Natural killer cell (primary cell): ENCODE data around the gene FADS6. TPM values are rescaled to one million over a fixed set of nuclear protein-coding genes. Genes with fewer than 3 reads are reported as not detected.

Experiments
- ATAC-seq, 3 donors: fragments of 150-1000 bp in 2 of 3; fragments of 200-7000 bp in 1 of 3; cut with Tn5 transposase; 1 replicate in 1 of 3; 2 replicates in 2 of 3; pipeline ENCODE4 v1.10.0; 2021; ENCODE audit warnings: mild to moderate bottlenecking in 2 of 3, moderate library complexity in 2 of 3
- DNase-seq, 2 donors: peaks; one replicate each; pipeline versions ENCODE4 v3.0.0 to v3.0.0-alpha.2; 2013 to 2021; ENCODE audit warnings: mixed read lengths in 1 of 2
- H3K27ac ChIP-seq: one replicate; pipeline ENCODE4 v1.5.1; 2013; ENCODE audit warnings: mild to moderate bottlenecking, low read length
- H3K27me3 ChIP-seq: one replicate; pipeline ENCODE4 v1.6.1; 2013; ENCODE audit warnings: low read length; ENCODE audit not compliant: control insufficient read depth, insufficient read depth
- H3K36me3 ChIP-seq: one replicate; pipeline ENCODE4 v1.6.1; 2013; ENCODE audit warnings: low read length; ENCODE audit not compliant: control insufficient read depth, insufficient read depth
- H3K4me1 ChIP-seq: one replicate; pipeline ENCODE4 v1.6.1; 2013; ENCODE audit warnings: low read length; ENCODE audit not compliant: control insufficient read depth, insufficient read depth
- H3K4me3 ChIP-seq: one replicate; pipeline ENCODE4 v1.5.1; 2013; ENCODE audit warnings: low read length
- H3K9me3 ChIP-seq: one replicate; pipeline ENCODE4 v1.6.1; 2013; ENCODE audit warnings: low read length; ENCODE audit not compliant: control insufficient read depth, insufficient read depth
- H3K27ac Mint-ChIP-seq, 2 donors: one replicate each; pipeline ENCODE4 v1.8.0; 2022; ENCODE audit warnings: mild to moderate bottlenecking in 2 of 2, mixed read lengths in 2 of 2, moderate library complexity in 1 of 2
- H3K27me3 Mint-ChIP-seq, 2 donors: one replicate each; pipeline ENCODE4 v1.8.0; 2022; ENCODE audit warnings: low read depth in 2 of 2, mixed read lengths in 2 of 2
- H3K36me3 Mint-ChIP-seq: one replicate; pipeline ENCODE4 v1.8.0; 2022; ENCODE audit warnings: mixed read lengths
- H3K4me1 Mint-ChIP-seq, 2 donors: one replicate each; pipeline ENCODE4 v1.8.0; 2022; ENCODE audit warnings: mixed read lengths in 2 of 2
- H3K4me3 Mint-ChIP-seq: one replicate; pipeline ENCODE4 v1.8.0; 2022; ENCODE audit warnings: mild to moderate bottlenecking, moderate library complexity, mixed read lengths
- H3K9me3 Mint-ChIP-seq, 2 donors: one replicate each; pipeline ENCODE4 v1.8.0; 2022; ENCODE audit warnings: mixed read lengths in 2 of 2
- CTCF ChIP-seq: fragments of 200-600 bp; IDR thresholded peaks from one replicate; pipeline ENCODE4 v1.8.0; 2022; ENCODE audit warnings: antibody characterized with exemption
- WGBS: methylation state at CpG from one replicate; pipeline ENCODE4 v1.1.7; 2013; ENCODE audit warnings: missing lambda C conversion rate; ENCODE audit not compliant: insufficient coverage; 5-methylcytosine and 5-hydroxymethylcytosine counted together
- intact Hi-C: fragments of 100-400 bp; cut with micrococcal nuclease; formaldehyde crosslinking; loops from one replicate; pipeline ENCODE4 v1.14.2; 2022
- total RNA-seq, 4 donors: library from RNA; stranded (reverse); fragments of 120-200 nt in 1 of 4; gene quantifications; one replicate each; pipeline versions ENCODE4 v1.2.3 to v1.2.4, GENCODE V29; 2013 to 2022

FADS6 gene
- total RNA-seq, 3 donors from 2014 or later (not counting 1 experiment from before 2014, with no cell fraction given): not detected

GRCh38 chr17:74938194-74938950 is 44.9 kb upstream of the FADS6 start:
- no peaks in the 10 kb centered on the region for H3K9me3 ChIP-seq
- peaks cover 20% of the 10 kb centered on the region for H3K27me3 ChIP-seq
- Mint-ChIP-seq H3K9me3 (no peaks in the 10 kb centered on the region), H3K27me3 (peaks cover 48 to 49% of the 10 kb centered on the region in 2 donors), H3K27ac (no peak overlapping the region), H3K36me3 (no peaks in the 10 kb centered on the region), H3K4me1 (no peaks in the 10 kb centered on the region), H3K4me3 (no peak overlapping the region)
- no peak overlapping the region for H3K27ac ChIP-seq
- no peaks in the 10 kb centered on the region for H3K4me1 ChIP-seq
- 84% methylated on average over 8 of the region's 8 CpGs for WGBS
- intact Hi-C loops: no loop called here
- no peaks in the 10 kb centered on the region for H3K36me3 ChIP-seq
- DNase-seq (no peak), ATAC-seq (no peak)
- no peak for TF ChIP-seq CTCF
- H3K4me3 ChIP-seq: no peak overlapping the region

- Mint-ChIP-seq H3K4me3 (no peak overlapping the region), H3K9me3 (no peaks in the 10 kb centered on the region), H3K27ac (no peak overlapping the region), H3K36me3 (no peaks in the 10 kb centered on the region), H3K4me1 (no peaks in the 10 kb centered on the region), H3K27me3 (peaks cover 45 to 52% of the 10 kb centered on the region in 2 donors)
- no peak for ATAC-seq
- 56% methylated on average over 11 of the region's 11 CpGs for WGBS
- Histone ChIP-seq H3K4me1 (no peaks in the 10 kb centered on the region), H3K9me3 (no peaks in the 10 kb centered on the region), H3K36me3 (no peaks in the 10 kb centered on the region), H3K4me3 (no peak overlapping the region), H3K27me3 (peaks cover 23% of the 10 kb centered on the region), H3K27ac (no peak overlapping the region)
- TF ChIP-seq CTCF: no peak
- DNase-seq: no peak
- intact Hi-C loops: no loop called here
Observed at GRCh38 chr17:74937064-74938051, 43.9 kb upstream of the FADS6 start.

- DNase-seq (no peak), ATAC-seq (no peak)
- TF ChIP-seq CTCF: no peak
- Histone ChIP-seq H3K9me3 (no peaks in the 10 kb centered on the region), H3K4me1 (no peaks in the 10 kb centered on the region), H3K4me3 (no peak overlapping the region), H3K27me3 (peaks cover 23% of the 10 kb centered on the region), H3K36me3 (no peaks in the 10 kb centered on the region), H3K27ac (no peak overlapping the region)
- no peaks in the 10 kb centered on the region for H3K36me3 Mint-ChIP-seq
- peaks cover 0 to under 1% of the 10 kb centered on the region in 2 donors for H3K4me1 Mint-ChIP-seq
- no peaks in the 10 kb centered on the region for H3K9me3 Mint-ChIP-seq
- H3K27me3 Mint-ChIP-seq: peaks cover 47 to 57% of the 10 kb centered on the region in 2 donors
- no peak overlapping the region for H3K27ac Mint-ChIP-seq
- H3K4me3 Mint-ChIP-seq: no peak overlapping the region
- intact Hi-C loops: no loop called here
- 20% methylated on average over 12 of the region's 12 CpGs for WGBS
Observed at GRCh38 chr17:74936470-74936799, 43.0 kb upstream of the FADS6 start.
